DND-41 (cell line): ENCODE results near the gene CDC42EP2.

ENCODE experiments used
- ATAC-seq: fragments of 200-7000 bp; cut with Tn5 transposase; 3 replicates; pipeline ENCODE4 v1.9.1; 2021; ENCODE audit warnings: low read depth; ENCODE audit not compliant: insufficient read depth
- DNase-seq: peaks from one replicate; pipeline ENCODE4 v3.0.0-alpha.2; 2020
- H2AFZ ChIP-seq: 2 replicates; pipeline ENCODE4 v1.6.0; 2012; ENCODE audit warnings: low read depth, low read length
- H3K27ac ChIP-seq: 2 replicates; pipeline ENCODE4 v1.5.1; 2012; ENCODE audit warnings: low read length, inconsistent platforms
- H3K27me3 ChIP-seq: fragments of 200-600 bp; sonication (generic); 2 replicates; pipeline ENCODE4 v1.6.0; 2012; ENCODE audit warnings: low read length, mild to moderate bottlenecking, inconsistent platforms; ENCODE audit not compliant: insufficient read depth, poor library complexity
- H3K36me3 ChIP-seq: 2 replicates; pipeline ENCODE4 v1.5.1; 2012; ENCODE audit warnings: low read length, inconsistent platforms; ENCODE audit not compliant: insufficient read depth
- H3K4me1 ChIP-seq: 2 replicates; pipeline ENCODE4 v1.5.1; 2012; ENCODE audit warnings: mild to moderate bottlenecking, low read length; ENCODE audit not compliant: insufficient read depth
- H3K4me2 ChIP-seq: 2 replicates; pipeline ENCODE4 v1.6.0; 2012; ENCODE audit warnings: mild to moderate bottlenecking, moderate library complexity, low read length, inconsistent platforms; ENCODE audit not compliant: insufficient read depth
- H3K4me3 ChIP-seq, 2 experiments: fragments of 200-600 bp in 1 of 2; shearing (Covaris generic) in 1 of 2; 2 replicates each; pipeline ENCODE4 v1.5.1; 2012 to 2016; ENCODE audit warnings: inconsistent platforms in 2 of 2, low read length in 2 of 2, mild to moderate bottlenecking in 2 of 2, low read depth in 1 of 2, moderate library complexity in 1 of 2
- H3K79me2 ChIP-seq: 2 replicates; pipeline ENCODE4 v1.6.0; 2012; ENCODE audit warnings: low read length, inconsistent platforms; ENCODE audit not compliant: insufficient read depth
- H3K9ac ChIP-seq: 2 replicates; pipeline ENCODE4 v1.6.0; 2012; ENCODE audit warnings: low read depth, mild to moderate bottlenecking, inconsistent platforms, low read length, moderate library complexity
- H3K9me3 ChIP-seq: 2 replicates; pipeline ENCODE4 v1.5.1; 2012; ENCODE audit warnings: low read length, moderate library complexity, mild to moderate bottlenecking, inconsistent platforms; ENCODE audit not compliant: insufficient read depth, severe bottlenecking
- H4K20me1 ChIP-seq: 2 replicates; pipeline ENCODE4 v1.6.0; 2012; ENCODE audit warnings: low read length; ENCODE audit not compliant: insufficient read depth
- EZH2 ChIP-seq: IDR thresholded peaks from 3 replicates; pipeline ENCODE4 v1.6.1; 2012; ENCODE audit warnings: borderline replicate concordance, low read depth, mild to moderate bottlenecking, moderate library complexity, low read length, inconsistent platforms; ENCODE audit not compliant: severe bottlenecking
- TF ChIP-seq, protein P1 (sequence below): IDR thresholded peaks from 2 replicates; pipeline ENCODE4 v1.5.1; 2012; ENCODE audit warnings: borderline replicate concordance, low read length, moderate library complexity, mild to moderate bottlenecking; ENCODE audit not compliant: poor library complexity, severe bottlenecking; ENCODE audit errors: extremely low read depth

The CDC42EP2 gene

DNA sequence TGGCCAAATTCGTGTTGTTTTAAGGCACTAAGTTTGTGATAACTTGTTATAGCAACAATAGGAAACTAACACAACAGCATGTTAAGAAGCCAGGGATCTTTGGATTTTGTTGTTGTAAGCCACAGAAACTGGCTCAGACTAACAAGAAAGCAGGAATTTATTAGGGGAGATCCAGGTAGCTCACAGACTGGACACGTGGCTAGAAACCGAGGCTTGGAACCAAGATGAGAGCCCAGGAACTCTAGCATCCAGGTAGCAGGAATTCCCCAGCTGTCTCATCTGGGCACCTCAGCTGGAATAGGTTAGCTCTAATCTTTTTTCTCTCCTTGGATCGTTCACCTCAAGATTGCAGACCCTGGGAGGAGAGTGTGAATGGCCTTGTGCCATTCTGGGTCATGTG, 28.0 kb upstream of the CDC42EP2 start:
- Histone ChIP-seq H2AFZ (no peak overlapping the region), H3K4me3 (no peak overlapping the region), H3K4me1 (no peaks in the 10 kb centered on the region), H3K9me3 (no peaks in the 10 kb centered on the region), H3K4me2 (no peak overlapping the region), H3K36me3 (peaks cover 98% of the 10 kb centered on the region), H3K27me3 (no peaks in the 10 kb centered on the region), H3K27ac (no peak overlapping the region), H3K9ac (no peak overlapping the region), H3K79me2 (no peaks in the 10 kb centered on the region), H4K20me1 (peaks cover 4% of the 10 kb centered on the region; the same call in 1 of the 2 replicates)
- ATAC-seq (no peak), DNase-seq (no peak)
- TF ChIP-seq, protein P1, sequence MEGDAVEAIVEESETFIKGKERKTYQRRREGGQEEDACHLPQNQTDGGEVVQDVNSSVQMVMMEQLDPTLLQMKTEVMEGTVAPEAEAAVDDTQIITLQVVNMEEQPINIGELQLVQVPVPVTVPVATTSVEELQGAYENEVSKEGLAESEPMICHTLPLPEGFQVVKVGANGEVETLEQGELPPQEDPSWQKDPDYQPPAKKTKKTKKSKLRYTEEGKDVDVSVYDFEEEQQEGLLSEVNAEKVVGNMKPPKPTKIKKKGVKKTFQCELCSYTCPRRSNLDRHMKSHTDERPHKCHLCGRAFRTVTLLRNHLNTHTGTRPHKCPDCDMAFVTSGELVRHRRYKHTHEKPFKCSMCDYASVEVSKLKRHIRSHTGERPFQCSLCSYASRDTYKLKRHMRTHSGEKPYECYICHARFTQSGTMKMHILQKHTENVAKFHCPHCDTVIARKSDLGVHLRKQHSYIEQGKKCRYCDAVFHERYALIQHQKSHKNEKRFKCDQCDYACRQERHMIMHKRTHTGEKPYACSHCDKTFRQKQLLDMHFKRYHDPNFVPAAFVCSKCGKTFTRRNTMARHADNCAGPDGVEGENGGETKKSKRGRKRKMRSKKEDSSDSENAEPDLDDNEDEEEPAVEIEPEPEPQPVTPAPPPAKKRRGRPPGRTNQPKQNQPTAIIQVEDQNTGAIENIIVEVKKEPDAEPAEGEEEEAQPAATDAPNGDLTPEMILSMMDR = no peak
- TF ChIP-seq EZH2 = no peak

DNA sequence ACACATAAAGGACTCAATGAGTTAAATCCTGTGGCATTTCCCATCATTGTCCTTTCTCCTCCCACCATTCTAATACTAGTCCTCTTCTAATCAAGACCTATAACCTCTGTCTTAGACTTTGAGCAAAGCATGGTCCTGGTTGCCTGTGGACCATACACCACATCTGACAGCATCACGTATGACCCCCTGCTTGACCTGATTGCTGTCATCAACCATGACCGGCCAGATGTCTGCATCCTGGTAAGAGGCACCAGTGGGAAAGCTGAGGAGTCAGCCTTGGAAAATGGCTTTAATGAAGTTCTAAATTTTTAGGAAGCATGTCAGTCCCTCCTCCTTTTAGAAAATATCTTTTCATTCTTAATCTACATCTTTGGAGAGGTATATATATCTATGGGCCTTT, 27.1 kb upstream of the CDC42EP2 start:
- Histone ChIP-seq H3K36me3 (peaks cover 96% of the 10 kb centered on the region), H4K20me1 (peaks cover 4% of the 10 kb centered on the region; the same call in 1 of the 2 replicates), H3K9me3 (no peaks in the 10 kb centered on the region), H3K9ac (no peak overlapping the region), H2AFZ (no peak overlapping the region), H3K4me1 (no peaks in the 10 kb centered on the region), H3K79me2 (no peaks in the 10 kb centered on the region), H3K4me3 (no peak overlapping the region), H3K27me3 (no peaks in the 10 kb centered on the region), H3K4me2 (no peak overlapping the region), H3K27ac (no peak overlapping the region)
- DNase-seq (no peak), ATAC-seq (no peak)
- TF ChIP-seq, protein P1 = no peak
- no peak for TF ChIP-seq EZH2

DNA sequence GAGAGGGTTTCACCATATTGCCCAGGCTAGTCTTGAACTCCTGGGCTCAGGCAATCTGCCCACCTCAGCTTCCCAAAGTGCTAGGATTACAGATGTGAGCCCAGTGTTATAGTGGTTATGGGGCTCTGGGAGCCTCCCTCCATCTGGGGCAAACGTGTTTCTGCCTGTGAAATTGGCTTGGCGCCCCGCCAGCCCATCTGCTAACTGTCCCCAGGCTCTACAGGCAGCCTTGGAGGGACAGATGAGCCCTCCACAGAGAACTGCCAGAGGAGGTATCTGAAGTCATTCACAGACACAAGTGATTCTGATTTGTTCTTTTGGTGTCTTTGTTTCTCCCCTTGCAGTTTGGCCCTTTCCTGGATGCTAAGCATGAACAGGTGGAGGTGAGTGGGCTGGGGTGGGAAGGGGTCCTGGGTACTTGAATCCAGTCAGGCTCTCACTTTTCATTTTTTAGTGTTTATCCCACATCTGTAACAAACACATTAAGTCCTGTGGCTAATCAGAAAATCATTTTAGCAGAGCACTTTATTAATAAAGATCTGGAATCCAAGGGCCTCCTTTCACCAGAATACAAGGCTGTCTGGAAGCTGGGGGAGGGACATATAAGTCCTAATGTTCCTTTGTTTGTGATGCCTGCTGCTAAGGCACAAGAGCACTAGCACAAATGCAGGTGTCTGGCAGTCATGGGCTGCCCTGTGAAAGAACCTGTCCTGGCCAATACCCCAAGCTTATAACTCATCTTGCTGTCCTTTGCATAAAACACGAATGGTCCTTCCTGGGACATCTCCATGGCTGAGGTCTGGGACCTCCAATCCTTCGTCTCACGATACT, 25.7 kb upstream of the CDC42EP2 start:
- Histone ChIP-seq H2AFZ (no peak overlapping the region), H4K20me1 (peaks cover 4% of the 10 kb centered on the region; the same call in 1 of the 2 replicates), H3K27ac (no peak overlapping the region), H3K4me2 (no peak overlapping the region), H3K79me2 (no peaks in the 10 kb centered on the region), H3K36me3 (peaks cover 98% of the 10 kb centered on the region), H3K27me3 (no peaks in the 10 kb centered on the region), H3K4me1 (no peaks in the 10 kb centered on the region), H3K4me3 (no peak overlapping the region), H3K9me3 (no peaks in the 10 kb centered on the region), H3K9ac (no peak overlapping the region)
- peak; percentile 44; the same call in 2 of the 3 replicates for ATAC-seq
- DNase-seq = peak; percentile 26
- no peak for TF ChIP-seq EZH2
- TF ChIP-seq, protein P1 = no peak
